ENCODE data around the gene KDM5A. TPM values are rescaled to one million over a fixed set of nuclear protein-coding genes. Genes with fewer than 3 reads are reported as not detected.

Gene KDM5A
- total RNA-seq, 1 donor from 2014 or later, result 25.5 TPM

Other genes starting within 250 kb of the KDM5A start
- 0.68 TPM for gene SLC6A12, start 175.2 kb downstream of the KDM5A start, total RNA-seq
- gene SLC6A13, start 126.5 kb downstream of the KDM5A start, total RNA-seq, result 3.2 TPM
- gene CCDC77, start 12.3 kb upstream of the KDM5A start, total RNA-seq, result 3.1 TPM
- gene B4GALNT3, start 70.6 kb upstream of the KDM5A start, total RNA-seq, result 36.6 TPM

Data from Right ventricle myocardium inferior (tissue), 1 donor.